GM18519 (cell line): Measurements from ENCODE around the gene CAPN15.
A peak's percentile ranks its signal among the peaks of the same experiment; 100 is the strongest.
"Not testable (repeated sequence)": the region's sequence is repeated elsewhere in the genome, so short reads cannot be mapped to it uniquely, and the experiment has no call there.

Source experiments
- ATAC-seq: cut with Tn5 transposase; IDR thresholded peaks from one replicate; pipeline ENCODE4 v1.9.1; 2021; ENCODE audit warnings: mild to moderate bottlenecking, moderate library complexity; ENCODE audit not compliant: unreplicated experiment, low FRiP score

The CAPN15 gene

GRCh38 chr16:527015-527903 is at the start of gene CAPN15:
Gene CAPN15, plus strand, starts transcription at chr16:527712. Its CDS starts 19,127 bp downstream, at chr16:546839.
- peak; percentile 51 for ATAC-seq

DNA sequence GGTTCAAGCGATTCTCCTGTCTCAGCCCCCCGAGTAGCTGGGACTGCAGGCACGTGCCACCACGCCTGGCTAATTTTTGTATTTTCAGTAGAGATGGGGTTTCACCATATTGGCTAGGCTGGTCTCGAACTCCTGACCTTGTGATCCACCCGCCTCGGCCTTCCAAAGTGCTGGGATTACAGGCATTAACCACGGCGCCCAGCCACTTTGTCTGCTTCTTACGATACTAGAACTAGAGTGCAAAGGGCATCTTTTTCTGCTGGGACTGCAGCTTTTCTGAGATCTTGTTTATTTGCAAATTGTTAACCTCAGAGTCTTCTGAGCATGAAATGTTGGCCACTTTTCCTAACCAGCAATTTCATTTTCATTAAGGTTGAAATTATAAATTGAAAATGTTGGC is 49.2 kb upstream of the CAPN15 start:
- not testable (repeated sequence) for ATAC-seq

DNA sequence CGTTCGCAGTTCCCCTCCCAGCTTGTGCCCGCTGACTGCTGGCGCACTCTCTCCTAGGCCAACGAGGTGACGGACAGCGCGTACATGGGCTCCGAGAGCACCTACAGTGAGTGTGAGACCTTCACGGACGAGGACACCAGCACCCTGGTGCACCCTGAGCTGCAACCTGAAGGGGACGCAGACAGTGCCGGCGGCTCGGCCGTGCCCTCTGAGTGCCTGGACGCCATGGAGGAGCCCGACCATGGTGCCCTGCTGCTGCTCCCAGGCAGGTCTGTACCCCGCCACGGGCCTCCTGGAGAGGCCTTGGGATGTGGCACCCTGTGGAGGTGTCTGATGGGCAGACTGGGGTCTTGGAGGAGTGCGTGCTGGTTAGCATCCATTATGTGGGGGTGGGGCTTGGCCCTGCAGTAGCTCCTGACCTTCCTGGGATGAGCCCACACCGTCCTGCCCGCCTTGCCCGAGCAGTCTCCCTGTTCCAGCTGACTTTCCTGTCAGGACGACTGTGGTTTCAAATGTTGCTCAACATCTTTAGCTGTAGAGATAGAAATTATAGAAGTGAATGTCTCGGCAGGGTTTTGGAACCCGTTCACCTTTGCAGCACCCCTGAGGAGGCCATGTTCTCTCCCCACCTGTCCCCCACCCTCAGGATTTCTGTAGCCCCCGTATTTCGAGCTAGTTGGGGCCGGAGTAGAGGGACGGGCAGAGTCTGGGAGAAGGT is 44.9 kb upstream of the CAPN15 start:
- ATAC-seq, result no peak

DNA sequence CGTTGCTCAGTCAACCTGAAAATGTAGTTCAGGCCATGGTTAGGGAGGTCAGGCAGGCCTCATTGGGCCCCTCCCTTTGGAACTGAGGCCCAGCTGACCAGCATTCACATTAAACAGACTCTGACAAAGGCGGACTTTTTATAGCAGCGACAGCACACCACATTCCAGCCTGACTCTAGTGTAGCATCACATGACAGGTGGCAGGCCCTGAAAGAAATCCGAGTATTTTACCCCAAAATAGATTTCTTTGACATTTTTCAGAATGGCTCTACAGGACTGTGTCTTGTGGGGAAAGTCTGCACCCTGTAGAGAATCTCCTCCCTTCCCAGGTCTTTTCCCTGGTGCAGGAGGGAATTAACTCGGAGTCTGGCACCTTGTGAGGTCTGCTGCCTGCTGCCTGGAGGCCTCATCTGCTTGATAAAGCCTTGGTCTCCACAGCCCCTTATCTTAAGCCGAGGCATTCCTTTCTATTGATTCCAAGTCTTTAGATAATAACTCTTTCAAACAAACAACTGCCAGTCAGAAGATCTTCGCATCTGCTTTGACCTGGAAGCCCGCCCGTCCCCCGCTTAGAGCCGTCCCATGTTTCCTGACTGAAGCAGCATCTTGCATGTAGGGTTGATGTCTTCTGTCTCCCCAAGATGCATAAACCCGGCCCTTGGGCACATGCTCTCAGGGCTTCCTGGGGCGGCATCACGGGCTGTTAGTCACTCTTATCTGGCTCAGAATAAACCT is 44.0 kb upstream of the CAPN15 start:
- ATAC-seq, result no peak

- no peak for ATAC-seq
Measured at GRCh38 chr16:489606-490005, 37.9 kb upstream of the CAPN15 start.

GRCh38 chr16:490768-491167 is 36.7 kb upstream of the CAPN15 start:
- no peak for ATAC-seq

- ATAC-seq, result no peak
Measured at GRCh38 chr16:491220-491919, 36.1 kb upstream of the CAPN15 start.

DNA sequence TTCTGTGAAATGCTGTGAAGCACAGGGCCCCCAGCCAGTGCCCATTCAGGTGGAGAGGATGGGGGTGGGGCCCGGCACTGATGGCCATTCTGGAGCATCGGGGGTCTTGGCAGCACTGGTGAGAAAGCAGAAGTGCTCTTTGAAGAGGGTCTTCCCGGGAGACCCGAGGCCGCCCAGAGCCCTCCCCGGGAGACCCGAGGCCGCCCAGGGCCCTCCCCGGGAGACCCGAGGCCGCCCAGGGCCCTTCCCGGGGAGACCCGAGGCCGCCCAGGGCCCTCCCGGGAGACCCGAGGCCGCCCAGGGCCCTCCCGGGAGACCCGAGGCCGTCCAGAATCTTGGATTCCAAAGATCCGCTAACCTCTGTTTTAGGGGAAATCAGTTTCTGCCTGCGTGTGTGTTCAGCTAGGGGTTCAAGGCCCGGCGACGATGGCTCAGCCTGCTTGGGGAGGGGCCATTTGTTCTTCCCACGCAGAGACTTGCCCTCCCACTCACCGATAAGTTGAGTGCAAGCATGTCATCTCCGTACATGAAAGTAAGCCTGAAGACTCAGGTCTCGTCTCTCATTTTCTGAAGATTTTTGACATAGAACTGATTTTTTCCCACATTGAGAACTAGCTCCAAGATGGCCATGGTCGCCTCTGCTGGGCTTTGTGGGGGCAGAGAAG is 35.2 kb upstream of the CAPN15 start:
- no peak for ATAC-seq

- ATAC-seq, result not testable (repeated sequence)
Measured at GRCh38 chr16:494676-495075, 32.8 kb upstream of the CAPN15 start.

DNA sequence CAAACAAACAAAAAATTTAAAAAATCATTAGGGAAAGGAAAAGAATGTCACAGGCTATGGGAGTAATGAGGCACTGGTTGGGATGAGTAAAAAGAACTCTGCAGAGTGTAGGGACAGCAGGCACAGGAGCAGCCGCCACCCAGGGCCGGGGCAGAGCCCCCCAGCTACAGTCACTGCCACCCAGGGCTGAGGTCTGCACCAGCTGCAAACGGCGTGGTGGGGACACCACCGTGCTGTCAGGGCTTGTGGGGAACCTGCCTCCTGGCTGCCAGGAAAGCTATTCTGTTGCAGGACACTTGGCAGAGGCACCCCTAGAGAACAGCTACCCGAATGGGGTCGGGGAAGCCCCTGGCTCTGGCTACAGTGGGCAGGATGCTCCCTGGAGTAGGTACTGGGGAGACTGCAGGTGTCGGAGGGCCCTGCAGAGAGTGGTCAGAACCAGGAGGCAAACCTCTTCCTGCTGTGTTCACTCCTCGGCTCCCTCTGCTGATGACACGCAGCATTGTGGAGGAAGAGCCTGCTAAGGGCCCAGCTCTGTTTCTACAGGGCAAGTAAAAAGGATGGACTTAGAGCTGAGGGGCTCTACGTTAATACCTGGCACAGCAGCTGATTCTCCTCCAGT is 32.3 kb upstream of the CAPN15 start:
- ATAC-seq, result no peak

DNA sequence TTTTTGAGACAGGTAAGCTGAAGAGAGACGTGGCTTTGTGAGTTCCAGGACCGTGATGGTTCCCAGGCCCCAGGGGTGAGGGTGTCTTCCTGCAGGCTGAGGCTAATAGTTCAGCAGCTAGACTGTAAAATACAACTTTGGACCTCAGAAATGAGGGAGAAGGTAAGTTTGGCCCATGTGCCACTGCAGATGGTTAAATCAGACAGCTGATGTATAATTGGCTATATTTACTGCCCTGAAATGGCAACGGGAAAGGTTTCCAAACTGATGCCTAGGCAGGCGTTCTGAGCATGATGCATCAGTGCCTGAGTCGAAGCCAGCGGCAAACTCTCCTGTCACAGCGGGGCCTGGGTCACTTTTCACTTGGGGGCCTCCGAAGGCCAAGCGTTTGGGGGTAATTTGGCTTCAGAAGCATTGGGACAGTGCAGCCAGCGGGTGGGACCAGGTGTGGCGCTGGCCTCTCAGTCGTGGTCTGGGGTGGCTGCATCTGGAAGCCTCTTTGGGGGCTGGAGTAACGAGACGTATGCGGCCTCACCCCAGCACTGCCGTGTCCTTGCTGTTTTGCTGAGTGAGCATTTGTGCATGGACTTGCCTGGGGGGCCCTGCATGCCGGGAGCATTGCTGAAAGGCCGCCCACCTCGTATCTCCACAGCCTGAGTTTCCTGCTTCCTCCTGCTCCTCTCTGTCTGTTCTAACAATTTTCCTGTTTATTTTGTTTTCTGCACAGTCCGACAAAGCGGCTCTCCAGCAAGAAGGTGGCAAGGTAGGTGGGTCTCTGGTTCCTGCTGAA is 31.2 kb upstream of the CAPN15 start:
- no peak for ATAC-seq

- ATAC-seq, result no peak
Measured at GRCh38 chr16:497258-497657, 30.3 kb upstream of the CAPN15 start.

DNA sequence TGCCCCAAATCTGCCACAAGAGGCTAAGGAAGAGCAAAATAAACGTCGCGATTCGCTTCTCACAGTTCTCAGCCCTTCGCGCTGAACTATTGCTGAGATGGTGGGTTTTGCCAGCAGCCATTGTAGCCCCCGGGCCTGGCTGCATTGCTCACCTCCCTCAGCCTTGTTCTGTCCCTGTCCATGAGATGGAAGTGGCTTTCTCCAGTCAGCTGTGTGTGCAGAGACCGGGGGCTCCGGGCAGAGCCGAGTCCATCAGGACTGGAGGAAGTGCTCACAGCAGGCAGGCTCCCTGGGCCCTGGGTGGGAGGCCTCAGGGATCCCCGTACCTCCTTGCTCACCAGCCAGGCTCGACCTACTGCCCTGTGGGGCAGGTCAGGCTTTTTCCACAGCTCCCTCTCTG is 27.6 kb upstream of the CAPN15 start:
- ATAC-seq, result no peak

DNA sequence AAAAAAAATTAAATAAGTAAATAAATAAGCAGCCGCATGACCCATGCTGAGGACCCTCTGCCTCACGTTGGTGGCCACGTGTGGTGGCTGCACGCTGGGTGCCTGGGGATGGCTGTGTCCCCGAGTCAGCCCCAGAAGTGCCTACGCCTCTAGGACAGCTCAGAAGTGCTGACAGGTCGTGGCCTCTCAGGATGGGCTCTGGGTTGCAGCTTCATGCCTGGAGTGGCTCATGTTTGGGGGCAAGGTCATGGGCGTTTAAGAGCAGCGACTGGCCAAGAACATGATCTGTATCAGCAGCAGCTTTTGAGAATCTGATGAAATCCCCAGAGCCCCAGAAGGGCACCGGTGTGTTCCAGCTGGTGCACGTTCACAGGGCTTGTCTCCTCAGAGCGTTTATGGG is 26.8 kb upstream of the CAPN15 start:
- ATAC-seq, result no peak

DNA sequence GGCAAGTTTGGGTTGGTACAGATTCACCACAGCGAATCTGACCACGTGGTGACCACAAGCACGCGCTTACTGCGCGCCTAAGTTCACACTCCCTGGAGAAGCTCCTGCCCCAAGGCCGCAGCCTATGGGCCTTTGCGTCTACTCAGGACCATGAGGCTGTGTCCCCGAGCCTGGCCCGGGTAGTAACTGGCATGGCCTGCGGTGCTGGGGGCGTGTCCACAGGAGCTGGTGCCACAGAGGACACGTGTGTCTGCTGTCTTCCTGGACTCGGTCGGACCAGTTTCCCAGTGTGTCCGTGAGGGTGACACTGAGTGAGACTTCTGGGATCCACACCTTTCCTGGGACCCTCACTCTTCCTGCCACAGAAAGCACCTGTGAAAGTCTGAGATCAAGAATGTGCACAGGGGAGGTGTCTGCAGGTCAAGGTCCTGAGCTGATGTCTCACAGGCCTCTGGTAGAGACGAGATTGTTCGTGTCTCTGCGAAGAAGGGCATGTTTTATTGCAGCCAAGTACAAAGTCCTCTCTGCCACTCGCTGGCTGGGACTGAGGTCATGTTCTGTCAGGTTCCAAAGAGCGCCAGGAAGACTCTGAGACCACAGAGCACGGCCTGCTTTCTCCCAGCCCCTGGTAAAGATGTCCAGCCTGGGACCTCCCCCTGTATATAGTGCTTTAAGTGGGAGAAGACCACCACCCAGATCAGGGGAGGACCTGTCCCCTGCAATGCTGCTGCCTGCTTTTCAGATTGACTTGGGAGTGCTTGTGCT is 25.2 kb upstream of the CAPN15 start:
- ATAC-seq, result no peak

DNA sequence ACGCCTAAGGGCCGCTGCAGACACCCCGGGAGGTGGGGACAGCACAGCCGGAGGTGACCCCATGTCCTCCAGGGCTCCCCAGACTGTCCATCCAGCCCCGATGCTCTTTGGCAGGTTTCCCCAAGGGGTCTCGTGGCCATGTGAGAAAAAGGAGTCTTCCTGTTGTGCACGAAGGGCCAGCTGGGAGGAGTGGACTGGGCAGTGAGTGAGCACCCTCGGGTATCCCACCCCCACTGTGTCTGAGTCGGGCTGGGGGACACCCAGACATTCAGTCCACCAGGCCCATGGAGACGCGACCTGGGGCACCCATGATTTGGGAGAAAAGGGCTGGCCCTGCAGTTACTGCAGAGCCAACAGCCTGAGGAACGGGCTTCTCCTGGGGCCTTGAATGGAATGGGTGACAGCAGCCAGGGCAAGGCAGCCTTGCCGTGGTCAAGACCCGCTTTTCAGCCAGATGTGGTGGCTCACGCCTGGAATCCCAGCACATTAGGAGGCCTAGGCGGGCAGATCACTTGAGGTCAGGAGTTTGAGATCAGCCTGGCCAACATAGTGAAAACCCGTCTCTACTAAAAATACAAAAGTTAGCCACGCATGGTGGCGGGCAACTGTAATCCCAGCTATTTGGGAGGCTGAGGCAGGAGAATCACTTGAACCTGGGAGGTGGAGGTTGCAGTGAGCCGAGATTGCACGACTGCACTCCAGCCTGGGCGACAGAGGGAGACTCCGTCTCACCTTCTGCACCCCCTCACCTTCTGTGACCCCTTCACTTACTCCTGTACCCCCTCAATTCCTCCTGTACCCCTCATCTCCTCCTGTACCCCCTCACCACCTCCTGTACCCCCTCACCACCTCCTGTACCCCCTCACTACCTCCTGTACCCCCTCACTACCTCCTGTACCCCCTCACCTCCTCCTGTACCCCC is 24.1 kb upstream of the CAPN15 start:
- ATAC-seq, result no peak
